ENCODE results near the gene GUCA2A. TPM values are rescaled to one million over a fixed set of nuclear protein-coding genes. Genes with fewer than 3 reads are reported as not detected.

The GUCA2A gene
- total RNA-seq, 1 donor from 2014 or later = not detected

- H3K36me3 Mint-ChIP-seq (ENCODE audit: low read depth, unreplicated experiment) = no peaks in the 10 kb centered on the region
- no peaks in the 10 kb centered on the region for H3K4me1 Mint-ChIP-seq (ENCODE audit: unreplicated experiment)
- DNase-seq (ENCODE audit: low spot score) = no peak
- H3K4me3 Mint-ChIP-seq (ENCODE audit: unreplicated experiment) = no peak overlapping the region
- no peak overlapping the region for H3K27ac Mint-ChIP-seq (ENCODE audit: unreplicated experiment)
- peaks cover 8% of the 10 kb centered on the region for H3K27me3 Mint-ChIP-seq (ENCODE audit: unreplicated experiment)
- TF ChIP-seq CTCF (IDR thresholded peaks at IDR 0.05; ENCODE audit: unreplicated experiment) = no peak
- no peaks in the 10 kb centered on the region for H3K9me3 Mint-ChIP-seq (ENCODE audit: unreplicated experiment)
These were observed 12.4 kb downstream of the GUCA2A start for GRCh38 chr1:42152119-42152518.

GRCh38 chr1:42150651-42151050, 13.9 kb downstream of the GUCA2A start:
- H3K9me3 Mint-ChIP-seq (ENCODE audit: unreplicated experiment) = no peaks in the 10 kb centered on the region
- H3K27me3 Mint-ChIP-seq (ENCODE audit: unreplicated experiment) = peaks cover 6% of the 10 kb centered on the region
- H3K4me3 Mint-ChIP-seq (ENCODE audit: unreplicated experiment) = no peak overlapping the region
- no peak overlapping the region for H3K27ac Mint-ChIP-seq (ENCODE audit: unreplicated experiment)
- DNase-seq (ENCODE audit: low spot score) = no peak
- no peaks in the 10 kb centered on the region for H3K36me3 Mint-ChIP-seq (ENCODE audit: low read depth, unreplicated experiment)
- TF ChIP-seq CTCF (IDR thresholded peaks at IDR 0.05; ENCODE audit: unreplicated experiment) = no peak
- H3K4me1 Mint-ChIP-seq (ENCODE audit: unreplicated experiment) = no peaks in the 10 kb centered on the region

DNA sequence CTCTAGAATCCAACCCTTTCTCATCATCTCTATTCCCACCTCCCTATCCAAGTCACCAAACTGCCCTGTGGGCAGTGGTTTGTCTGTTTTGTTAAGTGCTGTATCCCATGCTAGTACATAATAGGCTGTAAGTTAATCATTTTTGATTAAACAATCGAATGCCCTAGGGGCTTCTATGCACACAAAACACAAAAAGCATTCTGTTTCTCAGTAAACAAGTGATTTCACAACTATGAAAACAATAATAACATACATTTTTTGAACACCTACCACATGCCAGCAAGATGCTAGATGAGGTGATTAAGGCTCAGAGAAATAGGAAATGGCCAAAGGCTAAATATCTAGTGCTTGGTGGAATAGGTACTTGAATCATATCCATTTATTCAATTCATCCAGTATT, 16.4 kb downstream of the GUCA2A start:
- Mint-ChIP-seq H3K27me3 (ENCODE audit: unreplicated experiment) (peaks cover 4% of the 10 kb centered on the region), H3K4me3 (ENCODE audit: unreplicated experiment) (no peak overlapping the region), H3K4me1 (ENCODE audit: unreplicated experiment) (peaks cover 7% of the 10 kb centered on the region), H3K36me3 (ENCODE audit: low read depth, unreplicated experiment) (no peaks in the 10 kb centered on the region), H3K27ac (ENCODE audit: unreplicated experiment) (no peak overlapping the region), H3K9me3 (ENCODE audit: unreplicated experiment) (no peaks in the 10 kb centered on the region)
- DNase-seq (ENCODE audit: low spot score) = no peak
- no peak for TF ChIP-seq CTCF (IDR thresholded peaks at IDR 0.05; ENCODE audit: unreplicated experiment)

DNA sequence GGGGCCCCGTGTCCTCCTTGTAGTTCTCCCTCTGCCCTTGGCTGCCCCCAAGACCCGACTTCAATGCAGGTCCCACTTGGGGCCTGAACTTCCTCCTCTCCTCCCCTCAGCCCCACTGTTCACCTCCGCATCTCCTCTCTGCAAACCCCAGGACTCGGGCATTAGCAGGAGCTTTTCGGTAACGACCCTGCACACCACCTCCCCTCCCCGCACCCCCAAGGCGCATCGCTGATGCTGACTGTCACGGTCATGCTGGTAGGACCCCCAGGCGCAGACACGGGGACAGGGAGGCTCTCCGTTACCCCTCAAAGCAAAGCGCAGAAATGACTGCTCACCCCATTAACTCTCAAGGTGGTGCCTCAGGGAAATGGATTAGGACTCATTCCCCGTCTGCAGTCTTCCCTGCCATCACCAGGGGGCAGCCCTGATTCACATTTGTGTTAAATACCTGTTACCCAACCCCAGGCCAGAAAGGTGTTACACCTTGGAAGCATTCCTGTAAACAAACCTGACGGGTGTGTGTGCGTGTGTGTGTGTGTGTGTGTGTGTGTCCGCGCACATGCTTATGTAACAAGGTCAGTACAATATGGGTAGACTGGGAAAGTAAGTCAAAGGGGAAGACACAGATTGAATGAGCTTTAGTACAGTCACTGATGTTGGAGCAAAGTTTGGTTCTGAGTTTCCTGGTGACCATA, 17.8 kb downstream of the GUCA2A start:
- Mint-ChIP-seq H3K27me3 (ENCODE audit: unreplicated experiment) (peaks cover 5% of the 10 kb centered on the region), H3K36me3 (ENCODE audit: low read depth, unreplicated experiment) (peaks cover 4% of the 10 kb centered on the region), H3K4me1 (ENCODE audit: unreplicated experiment) (peaks cover 8% of the 10 kb centered on the region), H3K27ac (ENCODE audit: unreplicated experiment) (no peak overlapping the region), H3K4me3 (ENCODE audit: unreplicated experiment) (no peak overlapping the region), H3K9me3 (ENCODE audit: unreplicated experiment) (no peaks in the 10 kb centered on the region)
- peak; percentile 78 for TF ChIP-seq CTCF (IDR thresholded peaks at IDR 0.05; ENCODE audit: unreplicated experiment)
- peak; percentile 79 for DNase-seq (ENCODE audit: low spot score)

- Mint-ChIP-seq H3K4me1 (ENCODE audit: unreplicated experiment) (peaks cover 8% of the 10 kb centered on the region), H3K27me3 (ENCODE audit: unreplicated experiment) (peaks cover 5% of the 10 kb centered on the region), H3K36me3 (ENCODE audit: low read depth, unreplicated experiment) (peaks cover 4% of the 10 kb centered on the region), H3K9me3 (ENCODE audit: unreplicated experiment) (no peaks in the 10 kb centered on the region), H3K4me3 (ENCODE audit: unreplicated experiment) (no peak overlapping the region), H3K27ac (ENCODE audit: unreplicated experiment) (no peak overlapping the region)
- no peak for TF ChIP-seq CTCF (IDR thresholded peaks at IDR 0.05; ENCODE audit: unreplicated experiment)
- DNase-seq (ENCODE audit: low spot score) = no peak
These were observed 18.6 kb downstream of the GUCA2A start for GRCh38 chr1:42145764-42146625.
